H1 (cell line): ENCODE results near the gene ADGRB2. TPM values are rescaled to one million over a fixed set of nuclear protein-coding genes. Genes with fewer than 3 reads are reported as not detected.

Source experiments
- CTCF ChIA-PET: fragments of 300-600 bp; sonication (Branson Sonifier 250); formaldehyde crosslinking; loops from one replicate; lab custom pipeline; 2021; ENCODE audit not compliant: partially characterized antibody; lab: Charles Lee
- POLR2A ChIA-PET: fragments of 300-600 bp; sonication (Branson Sonifier 250); formaldehyde crosslinking; loops from one replicate; lab custom pipeline; 2021; ENCODE audit warnings: inconsistent platforms; ENCODE audit not compliant: partially characterized antibody; lab: Charles Lee
- DNase-seq, 2 experiments: peaks; one replicate each; pipeline versions ENCODE4 v3.0.0 to v3.0.0-alpha.2; 2010 to 2022; ENCODE audit warnings: low spot score in 2 of 2, low read depth in 1 of 2, mixed read lengths in 1 of 2
- FAIRE-seq: peaks from 2 replicates; lab custom pipeline; 2011; peaks lifted over from hg19 to GRCh38; lab: Jason Lieb, UNC
- H2AFZ ChIP-seq: 2 replicates; pipeline ENCODE4 v1.8.1; 2012; ENCODE audit warnings: low read length, inconsistent platforms
- H2AK5ac ChIP-seq: 2 replicates; pipeline ENCODE4 v1.6.1; 2013; ENCODE audit warnings: low read depth, low read length
- H2BK120ac ChIP-seq: replicated peaks from 2 replicates; pipeline ENCODE3; 2013; ENCODE audit warnings: low read depth, low read length, inconsistent platforms
- H2BK12ac ChIP-seq: 2 replicates; pipeline ENCODE4 v1.6.1; 2013; ENCODE audit warnings: low read depth, low read length
- H2BK15ac ChIP-seq: 2 replicates; pipeline ENCODE4 v1.6.1; 2013; ENCODE audit warnings: low read length
- H2BK20ac ChIP-seq: 2 replicates; pipeline ENCODE4 v1.6.1; 2013; ENCODE audit warnings: low read length
- H2BK5ac ChIP-seq: 2 replicates; pipeline ENCODE4 v1.6.1; 2013; ENCODE audit warnings: low read depth, low read length
- H3K14ac ChIP-seq: 2 replicates; pipeline ENCODE4 v1.6.1; 2013; ENCODE audit warnings: inconsistent platforms; ENCODE audit not compliant: insufficient read length
- H3K18ac ChIP-seq: 2 replicates; pipeline ENCODE4 v1.6.1; 2013; ENCODE audit warnings: low read length; ENCODE audit errors: extremely low read depth
- H3K23ac ChIP-seq: 2 replicates; pipeline ENCODE4 v1.6.1; 2013; ENCODE audit warnings: inconsistent platforms; ENCODE audit not compliant: insufficient read length
- H3K23me2 ChIP-seq: 2 replicates; pipeline ENCODE4 v1.6.1; 2013; ENCODE audit warnings: low read depth, low read length
- H3K27ac ChIP-seq: 2 replicates; pipeline ENCODE4 v1.6.1; 2011; ENCODE audit warnings: low read depth, low read length, inconsistent platforms
- H3K27me3 ChIP-seq, 4 experiments: replicated peaks in 1 of 4; 1 replicate in 1 of 4; 2 replicates in 3 of 4; pipeline versions ENCODE4 v1.6.1 to v1.8.1; 2011 to 2013; ENCODE audit warnings: low read length in 3 of 4, mild to moderate bottlenecking in 3 of 4, inconsistent platforms in 2 of 4, mixed read lengths in 2 of 4, moderate library complexity in 1 of 4; ENCODE audit not compliant: control insufficient read depth in 3 of 4, insufficient read depth in 3 of 4; ENCODE audit errors: extremely low read depth in 1 of 4
- H3K36me3 ChIP-seq, 4 experiments: 2 replicates each; pipeline versions ENCODE4 v1.6.1 to v1.8.1; 2011 to 2013; ENCODE audit warnings: mild to moderate bottlenecking in 4 of 4, low read length in 3 of 4, moderate library complexity in 2 of 4, control low read depth in 1 of 4, inconsistent platforms in 1 of 4; ENCODE audit not compliant: insufficient read depth in 4 of 4, control insufficient read depth in 2 of 4
- H3K4ac ChIP-seq: replicated peaks from 2 replicates; pipeline ENCODE3; 2013; ENCODE audit warnings: low read length, low read depth, mixed read lengths, inconsistent platforms; ENCODE audit not compliant: insufficient read length
- H3K4me1 ChIP-seq, 4 experiments: replicated peaks in 1 of 4; 1 replicate in 1 of 4; 2 replicates in 3 of 4; pipeline versions ENCODE4 v1.6.1 to v1.8.1; 2011 to 2013; ENCODE audit warnings: low read length in 3 of 4, inconsistent platforms in 2 of 4, mixed read lengths in 1 of 4; ENCODE audit not compliant: insufficient read depth in 4 of 4, control insufficient read depth in 3 of 4
- H3K4me2 ChIP-seq, 2 experiments: 2 replicates each; pipeline versions ENCODE4 v1.6.1 to v1.8.1; 2011 to 2013; ENCODE audit warnings: low read depth in 2 of 2, low read length in 2 of 2, control low read depth in 1 of 2, inconsistent platforms in 1 of 2, mild to moderate bottlenecking in 1 of 2; ENCODE audit not compliant: insufficient read depth in 1 of 2
- H3K4me3 ChIP-seq, 4 experiments: fragments of 200-600, 300-600 bp in 1 of 4; sonication (generic), shearing (Covaris generic), sonication (Bioruptor Twin) in 1 of 4; 2 replicates each; pipeline versions ENCODE4 v1.5.1 to v1.8.1; 2011 to 2016; ENCODE audit warnings: low read length in 4 of 4, low read depth in 3 of 4, control low read depth in 2 of 4, inconsistent platforms in 2 of 4, mild to moderate bottlenecking in 2 of 4, mixed read lengths in 1 of 4, moderate library complexity in 1 of 4; ENCODE audit not compliant: insufficient read depth in 2 of 4; ENCODE audit errors: extremely low read depth in 1 of 4
- H3K56ac ChIP-seq: replicated peaks from 2 replicates; pipeline ENCODE3; 2013; ENCODE audit warnings: low read depth, mild to moderate bottlenecking, mixed read lengths, low read length, inconsistent platforms; ENCODE audit not compliant: insufficient read length
- H3K79me1 ChIP-seq: 2 replicates; pipeline ENCODE4 v1.6.1; 2013; ENCODE audit warnings: low read depth, low read length, control low read depth
- H3K79me2 ChIP-seq, 2 experiments: 2 replicates each; pipeline versions ENCODE4 v1.6.1 to v1.8.1; 2012 to 2013; ENCODE audit warnings: low read length in 2 of 2, mild to moderate bottlenecking in 2 of 2, inconsistent platforms in 1 of 2; ENCODE audit not compliant: insufficient read depth in 2 of 2, control insufficient read depth in 1 of 2
- H3K9ac ChIP-seq, 4 experiments: replicated peaks in 1 of 4; 1 replicate in 1 of 4; 2 replicates in 3 of 4; pipeline versions ENCODE4 v1.6.1 to v1.8.1; 2011 to 2013; ENCODE audit warnings: low read depth in 3 of 4, low read length in 3 of 4, control low read depth in 2 of 4, mild to moderate bottlenecking in 2 of 4, moderate library complexity in 2 of 4, inconsistent platforms in 1 of 4; ENCODE audit errors: extremely low read depth in 1 of 4
- H3K9me3 ChIP-seq, 2 experiments: 2 replicates each; pipeline versions ENCODE4 v1.6.1 to v1.8.1; 2012 to 2013; ENCODE audit warnings: mild to moderate bottlenecking in 2 of 2, moderate library complexity in 2 of 2, control low read depth in 1 of 2, inconsistent platforms in 1 of 2, low read depth in 1 of 2, low read length in 1 of 2, mixed read lengths in 1 of 2; ENCODE audit not compliant: insufficient read depth in 2 of 2
- H4K20me1 ChIP-seq, 2 experiments: replicated peaks in 1 of 2; 2 replicates each; pipeline versions ENCODE3 to v1.8.1; 2011 to 2013; ENCODE audit warnings: inconsistent platforms in 2 of 2, low read length in 2 of 2, mild to moderate bottlenecking in 1 of 2; ENCODE audit not compliant: insufficient read depth in 2 of 2, control insufficient read depth in 1 of 2
- H4K5ac ChIP-seq: 2 replicates; pipeline ENCODE4 v1.6.1; 2013; ENCODE audit warnings: low read length, low read depth, mixed read lengths, inconsistent platforms; ENCODE audit not compliant: insufficient read length
- H4K8ac ChIP-seq: 2 replicates; pipeline ENCODE4 v1.8.0; 2013; ENCODE audit warnings: mild to moderate bottlenecking, moderate library complexity, low read length, inconsistent platforms; ENCODE audit not compliant: insufficient read depth; ENCODE audit errors: extremely low read depth
- H4K91ac ChIP-seq: replicated peaks from 2 replicates; pipeline ENCODE3; 2013; ENCODE audit warnings: low read length, mixed read lengths, inconsistent platforms; ENCODE audit not compliant: insufficient read length
- ATF3 ChIP-seq: IDR thresholded peaks from 2 replicates; pipeline ENCODE4 v1.6.1; 2011; ENCODE audit warnings: low read depth, mild to moderate bottlenecking, low read length; ENCODE audit not compliant: insufficient read depth
- WGBS, 2 experiments: shearing (Covaris generic) in 1 of 2; methylation state at CpG; one replicate each; pipeline versions ENCODE4 v1.1.6 to v1.1.7; 2013 to 2015; ENCODE audit warnings: low lambda C conversion rate in 2 of 2, mixed read lengths in 2 of 2, inconsistent platforms in 1 of 2, low coverage in 1 of 2, missing lambda C conversion rate in 1 of 2; ENCODE audit not compliant: insufficient replicate concordance in 2 of 2, insufficient coverage in 1 of 2, insufficient read length in 1 of 2; ENCODE audit errors: extremely low coverage in 1 of 2, missing lambda C conversion rate in 1 of 2; 5-methylcytosine and 5-hydroxymethylcytosine counted together
- polyA plus RNA-seq, 7 experiments: library from polyadenylated mRNA; depleted of rRNA in 3 of 7; stranded (reverse) in 5 of 7; unstranded in 2 of 7; fragments of >200 nt in 5 of 7; fragments of 200-250 nt in 2 of 7; gene quantifications; 1 replicate in 5 of 7; 2 replicates in 1 of 7; 4 replicates in 1 of 7; pipeline versions ENCODE4 v1.2.1 to v1.2.3, GENCODE V29; 2011 to 2013; ENCODE audit warnings: missing spikeins in 2 of 7, mixed read lengths in 2 of 7
- total RNA-seq: library from RNA; stranded (reverse); fragmentation: NEBNext Ultra II Directional; extraction: Animal tissue kit (Norgen Biotek cat#: 25700); gene quantifications from 2 replicates; pipeline ENCODE4 v1.2.1, GENCODE V29; 2021

The ADGRB2 gene
- total and polyA plus RNA-seq, 2 of the 8 experiments (the other 6 are each of a cell fraction or from before 2014, with no cell fraction given), result 15.6 to 26.2 TPM

GRCh38 chr1:31691446-31691845, 72.7 kb downstream of the ADGRB2 start:
- WGBS, 2 experiments, result 83% methylated on average over 2 of the region's 4 CpGs; no CpG with 5 or more reads in 1 of the 2 experiments
- H3K18ac ChIP-seq, result no peak overlapping the region
- H3K36me3 ChIP-seq, result no peaks in the 10 kb centered on the region
- H3K23ac ChIP-seq, result no peak overlapping the region
- H4K20me1 ChIP-seq, result no peaks in the 10 kb centered on the region
- H3K4me1 ChIP-seq, result peaks cover 0 to 4% (median 0%) of the 10 kb centered on the region in 4 experiments; a peak in 2 of 7 replicates
- no peak overlapping the region for H2BK15ac ChIP-seq
- H2BK20ac ChIP-seq, result no peak overlapping the region
- no peak for DNase-seq
- no peak overlapping the region for H3K9ac ChIP-seq
- H4K8ac ChIP-seq, result no peak overlapping the region
- H3K27ac ChIP-seq, result no peak overlapping the region
- H4K91ac ChIP-seq, result no peak overlapping the region
- no peak for FAIRE-seq
- H2BK120ac ChIP-seq, result no peak overlapping the region
- H3K27me3 ChIP-seq, result no peaks in the 10 kb centered on the region
- no peaks in the 10 kb centered on the region for H3K9me3 ChIP-seq
- H3K79me1 ChIP-seq, result no peaks in the 10 kb centered on the region
- H3K56ac ChIP-seq, result no peak overlapping the region
- H3K23me2 ChIP-seq, result no peaks in the 10 kb centered on the region
- H2BK12ac ChIP-seq, result no peak overlapping the region
- ChIA-PET CTCF (interaction anchor here (0.9 to 24.1 kb wide), 7 partner anchors 11 to 50 kb away, joined by 3 to 370 read pairs (median 8); partner anchors contain the start of gene COL16A1), POLR2A (interaction anchor here (1.2 to 1.8 kb wide), 2 partner anchors 10 to 12 kb away, joined by 3 to 9 read pairs; no protein-coding TSS in a partner anchor)
- H3K4ac ChIP-seq, result no peak overlapping the region
- H4K5ac ChIP-seq, result no peak overlapping the region
- H2BK5ac ChIP-seq, result no peak overlapping the region
- no peak overlapping the region for H3K14ac ChIP-seq
- no peak overlapping the region for H2AK5ac ChIP-seq
- H3K4me2 ChIP-seq, result no peak overlapping the region
- H3K4me3 ChIP-seq, result no peak overlapping the region
- H3K79me2 ChIP-seq, result no peaks in the 10 kb centered on the region
- H2AFZ ChIP-seq, result no peak overlapping the region
- TF ChIP-seq ATF3, result no peak
